Keratinocyte (primary cell): ENCODE measurements around the gene CDH1. TPM values are rescaled to one million over a fixed set of nuclear protein-coding genes. Genes with fewer than 3 reads are reported as not detected.

Source experiments
- DNase-seq: peaks from one replicate; pipeline ENCODE4 v3.0.0-alpha.2; 2011; ENCODE audit warnings: low read depth, missing footprints, low spot score
- FAIRE-seq: peaks from 2 replicates; lab custom pipeline; 2011; peaks lifted over from hg19 to GRCh38; lab: Jason Lieb, UNC
- H2AFZ ChIP-seq: 2 replicates; pipeline ENCODE4 v1.6.0; 2012; ENCODE audit warnings: low read length, control low read depth, inconsistent platforms; ENCODE audit not compliant: control insufficient read depth
- H3K27ac ChIP-seq: 2 replicates; pipeline ENCODE4 v1.5.1; 2011; ENCODE audit warnings: low read length; ENCODE audit not compliant: control insufficient read depth, insufficient read depth
- H3K27me3 ChIP-seq: 3 replicates; pipeline ENCODE4 v1.6.0; 2011; ENCODE audit warnings: low read length; ENCODE audit not compliant: control insufficient read depth, insufficient read depth; ENCODE audit errors: extremely low read depth
- H3K36me3 ChIP-seq, 2 experiments: 2 replicates in 1 of 2; 3 replicates in 1 of 2; pipeline ENCODE4 v1.5.1; 2011; ENCODE audit warnings: low read length in 2 of 2, mild to moderate bottlenecking in 1 of 2; ENCODE audit not compliant: control insufficient read depth in 2 of 2, insufficient read depth in 2 of 2; ENCODE audit errors: extremely low read depth in 1 of 2
- H3K4me1 ChIP-seq: 3 replicates; pipeline ENCODE4 v1.5.1; 2011; ENCODE audit warnings: low read length; ENCODE audit not compliant: control insufficient read depth, insufficient read depth; ENCODE audit errors: extremely low read depth
- H3K4me2 ChIP-seq: 3 replicates; pipeline ENCODE4 v1.6.0; 2011; ENCODE audit warnings: low read depth, low read length; ENCODE audit not compliant: control insufficient read depth, insufficient read depth; ENCODE audit errors: extremely low read depth
- H3K4me3 ChIP-seq, 3 experiments: fragments of 200-600 bp in 1 of 3; sonication (generic) in 1 of 3; 2 replicates in 2 of 3; 3 replicates in 1 of 3; pipeline ENCODE4 v1.5.1; 2011 to 2016; ENCODE audit warnings: low read length in 3 of 3, mild to moderate bottlenecking in 3 of 3, control low read depth in 2 of 3, inconsistent platforms in 1 of 3, low read depth in 1 of 3, mixed read lengths in 1 of 3, mixed run types in 1 of 3, moderate library complexity in 1 of 3; ENCODE audit not compliant: control insufficient read depth in 2 of 3, insufficient read depth in 2 of 3; ENCODE audit errors: extremely low read depth in 1 of 3
- H3K79me2 ChIP-seq: 2 replicates; pipeline ENCODE4 v1.6.0; 2012; ENCODE audit warnings: low read length; ENCODE audit not compliant: control insufficient read depth, insufficient read depth
- H3K9ac ChIP-seq: 3 replicates; pipeline ENCODE4 v1.6.0; 2011; ENCODE audit warnings: low read length; ENCODE audit not compliant: control insufficient read depth, insufficient read depth; ENCODE audit errors: extremely low read depth
- H3K9me1 ChIP-seq: 3 replicates; pipeline ENCODE4 v1.6.0; 2011; ENCODE audit warnings: low read length; ENCODE audit not compliant: control insufficient read depth, insufficient read depth; ENCODE audit errors: extremely low read depth
- H3K9me3 ChIP-seq: 2 replicates; pipeline ENCODE4 v1.5.1; 2012; ENCODE audit warnings: low read depth, low read length; ENCODE audit not compliant: control insufficient read depth
- H4K20me1 ChIP-seq: 3 replicates; pipeline ENCODE4 v1.6.0; 2011; ENCODE audit warnings: low read length; ENCODE audit not compliant: control insufficient read depth, insufficient read depth; ENCODE audit errors: extremely low read depth
- CTCF ChIP-seq, 3 experiments: IDR thresholded peaks in 1 of 3; conservative IDR thresholded peaks in 1 of 3; optimal IDR thresholded peaks in 1 of 3; 2 replicates in 2 of 3; 3 replicates in 1 of 3; pipeline versions ENCODE3 to v1.5.1; 2011; ENCODE audit warnings: low read length in 3 of 3, mild to moderate bottlenecking in 3 of 3, moderate library complexity in 2 of 3, control low read depth in 1 of 3, inconsistent platforms in 1 of 3; ENCODE audit not compliant: insufficient read depth in 2 of 3; ENCODE audit errors: extremely low read depth in 1 of 3
- EZH2 ChIP-seq: IDR thresholded peaks from one replicate; pipeline ENCODE4 v1.6.1; 2012; ENCODE audit warnings: inconsistent platforms, mild to moderate bottlenecking, low read length, moderate library complexity
- dilution Hi-C: fragments of 300-500 bp; cut with MboI; formaldehyde crosslinking; loops from one replicate; pipeline ENCODE4 v1.7.0; 2020; ENCODE audit warnings: low sequenced_read_pairs; ENCODE audit not compliant: extremely low pct_ligation_motif_present
- polyA plus RNA-seq, 5 experiments: library from polyadenylated mRNA; depleted of rRNA in 3 of 5; stranded (reverse) in 3 of 5; stranded (forward) in 1 of 5; unstranded in 1 of 5; fragments of >200 nt; gene quantifications; 1 replicate in 1 of 5; 2 replicates in 3 of 5; 3 replicates in 1 of 5; pipeline versions ENCODE4 v1.2.1 to v1.2.3, GENCODE V29; 2011 to 2012; ENCODE audit warnings: missing spikeins in 2 of 5, low read depth in 1 of 5, low replicate concordance in 1 of 5

The CDH1 gene
- polyA plus RNA-seq, 1 donor (not counting 4 experiments of a cell fraction or from before 2014, with no cell fraction given): 247 TPM

DNA sequence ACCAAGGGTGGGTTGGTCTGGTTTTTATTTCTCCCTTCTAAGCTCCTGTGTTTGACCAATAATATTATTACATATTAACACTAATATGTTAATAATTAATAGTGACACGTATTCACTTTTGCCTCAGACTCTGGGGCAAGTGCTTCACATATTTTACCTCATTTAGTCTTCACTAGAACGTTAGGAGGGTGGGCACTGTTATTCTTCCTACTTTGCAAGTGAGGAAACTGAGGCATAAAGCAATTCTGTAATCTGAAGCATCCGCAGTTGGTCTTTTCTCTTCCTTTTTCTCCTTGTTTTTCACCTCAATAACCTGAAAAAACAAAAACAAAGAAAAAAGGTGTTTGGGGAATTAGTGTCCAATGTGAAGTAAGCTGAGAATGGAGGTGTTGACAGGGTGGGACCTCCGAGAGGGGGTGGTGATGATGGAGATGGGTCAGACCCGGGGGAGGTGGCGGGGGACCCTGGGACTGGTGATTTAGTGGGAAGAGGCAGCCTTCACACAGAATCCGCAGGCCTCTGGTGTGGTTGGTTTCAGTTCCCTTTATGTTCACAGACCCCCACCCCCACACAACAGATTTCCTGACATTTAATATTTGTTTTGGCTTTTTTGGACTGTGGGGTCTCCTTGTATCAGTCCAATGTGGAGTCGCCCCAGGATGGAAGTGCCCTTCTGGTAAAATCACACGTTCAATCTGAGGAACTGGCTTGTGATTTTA lies 3.7 kb downstream of the CDH1 start:
- dilution Hi-C loops: no loop called here
- Histone ChIP-seq H3K4me3 (peak overlapping the region in 2 of 3 experiments; percentile 1 to 41), H3K36me3 (peaks cover 10 to 24% of the 10 kb centered on the region in 2 experiments), H3K27ac (peak overlapping the region; percentile 89), H3K27me3 (no peaks in the 10 kb centered on the region), H3K9me3 (no peaks in the 10 kb centered on the region), H3K9me1 (peaks cover 4% of the 10 kb centered on the region), H2AFZ (no peak overlapping the region), H3K9ac (peak overlapping the region; percentile 63), H3K79me2 (peaks cover 78% of the 10 kb centered on the region), H3K4me2 (peak overlapping the region; percentile 80), H3K4me1 (peaks cover 73% of the 10 kb centered on the region), H4K20me1 (peaks cover 8% of the 10 kb centered on the region)
- no peak for TF ChIP-seq EZH2
- TF ChIP-seq CTCF (optimal IDR thresholded peaks at IDR 0.05 in 1 of 3, IDR thresholded peaks at IDR 0.05 in 1 of 3, conservative IDR thresholded peaks at IDR 0.05 in 1 of 3; ENCODE audit: extremely low read depth in 1 of 3, insufficient read depth in 2 of 3, low read length in 3 of 3): no peak
- FAIRE-seq (no peak), DNase-seq (no peak)

DNA sequence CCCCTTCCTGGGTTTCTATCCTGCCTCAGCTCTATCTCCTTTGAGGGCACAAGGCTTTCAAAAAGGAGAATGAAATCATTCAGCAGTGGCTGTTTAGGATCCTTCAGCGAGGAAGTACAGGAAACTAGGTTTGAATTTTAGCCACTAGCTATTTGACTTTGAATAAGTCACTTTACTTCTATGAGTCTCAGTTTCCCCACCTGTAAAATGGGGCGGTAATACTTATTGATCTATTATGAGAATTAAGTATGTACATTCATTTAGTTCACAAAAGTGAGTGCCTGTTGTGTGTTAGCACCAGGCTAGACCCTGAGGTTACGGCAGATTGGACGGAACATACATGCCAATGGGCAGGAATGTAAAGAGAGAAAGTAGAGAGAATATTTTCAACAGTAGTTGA lies 6.6 kb downstream of the CDH1 start:
- Histone ChIP-seq H3K4me2 (peak overlapping the region; percentile 82), H3K9ac (peak overlapping the region; percentile 73), H3K79me2 (peaks cover 90% of the 10 kb centered on the region), H4K20me1 (peaks cover 8% of the 10 kb centered on the region), H3K4me1 (peaks cover 70% of the 10 kb centered on the region), H3K4me3 (peak overlapping the region in 1 of 3 experiments; percentile 61), H3K9me3 (no peaks in the 10 kb centered on the region), H3K9me1 (peaks cover 4% of the 10 kb centered on the region), H3K27me3 (no peaks in the 10 kb centered on the region), H2AFZ (no peak overlapping the region), H3K27ac (peak overlapping the region; percentile 89), H3K36me3 (peaks cover 14 to 33% of the 10 kb centered on the region in 2 experiments)
- TF ChIP-seq CTCF (optimal IDR thresholded peaks at IDR 0.05 in 1 of 3, IDR thresholded peaks at IDR 0.05 in 1 of 3, conservative IDR thresholded peaks at IDR 0.05 in 1 of 3; ENCODE audit: extremely low read depth in 1 of 3, insufficient read depth in 2 of 3, low read length in 3 of 3) (no peak), EZH2 (no peak)
- no peak for DNase-seq
- dilution Hi-C loops: no loop called here
- no peak for FAIRE-seq
